Body of pancreas (tissue), 4 donors: ENCODE results near the gene YKT6.

Source experiments
- CTCF ChIP-seq, 7 experiments: fragments of 450-650 bp in 4 of 7; fragments of 200-600 bp in 3 of 7; sonication (generic) in 3 of 7; IDR thresholded peaks; one replicate each; pipeline ENCODE4 v1.5.1; 2016 to 2019; ENCODE audit warnings: antibody characterized with exemption in 7 of 7
- POLR2A ChIP-seq, 3 donors: fragments of 450-650 bp; IDR thresholded peaks; one replicate each; pipeline ENCODE4 v1.6.1; 2016; ENCODE audit warnings: antibody characterized with exemption in 3 of 3, mild to moderate bottlenecking in 2 of 3

GRCh38 chr7:44176486-44176885 is 24.3 kb upstream of the YKT6 start:
- TF ChIP-seq CTCF (IDR thresholded peaks at IDR 0.05), result no peak
- no peak for TF ChIP-seq POLR2A (IDR thresholded peaks at IDR 0.05)
